ENCODE data around the gene CHRNA5.

- TF ChIP-seq POLR2AphosphoS5 (IDR thresholded peaks at IDR 0.05; ENCODE audit: low read depth, low read length) = no peak
- no peak for TF ChIP-seq SIN3A (IDR thresholded peaks at IDR 0.05; ENCODE audit: borderline replicate concordance, insufficient read depth, low read length)
- TF ChIP-seq, protein P1, sequence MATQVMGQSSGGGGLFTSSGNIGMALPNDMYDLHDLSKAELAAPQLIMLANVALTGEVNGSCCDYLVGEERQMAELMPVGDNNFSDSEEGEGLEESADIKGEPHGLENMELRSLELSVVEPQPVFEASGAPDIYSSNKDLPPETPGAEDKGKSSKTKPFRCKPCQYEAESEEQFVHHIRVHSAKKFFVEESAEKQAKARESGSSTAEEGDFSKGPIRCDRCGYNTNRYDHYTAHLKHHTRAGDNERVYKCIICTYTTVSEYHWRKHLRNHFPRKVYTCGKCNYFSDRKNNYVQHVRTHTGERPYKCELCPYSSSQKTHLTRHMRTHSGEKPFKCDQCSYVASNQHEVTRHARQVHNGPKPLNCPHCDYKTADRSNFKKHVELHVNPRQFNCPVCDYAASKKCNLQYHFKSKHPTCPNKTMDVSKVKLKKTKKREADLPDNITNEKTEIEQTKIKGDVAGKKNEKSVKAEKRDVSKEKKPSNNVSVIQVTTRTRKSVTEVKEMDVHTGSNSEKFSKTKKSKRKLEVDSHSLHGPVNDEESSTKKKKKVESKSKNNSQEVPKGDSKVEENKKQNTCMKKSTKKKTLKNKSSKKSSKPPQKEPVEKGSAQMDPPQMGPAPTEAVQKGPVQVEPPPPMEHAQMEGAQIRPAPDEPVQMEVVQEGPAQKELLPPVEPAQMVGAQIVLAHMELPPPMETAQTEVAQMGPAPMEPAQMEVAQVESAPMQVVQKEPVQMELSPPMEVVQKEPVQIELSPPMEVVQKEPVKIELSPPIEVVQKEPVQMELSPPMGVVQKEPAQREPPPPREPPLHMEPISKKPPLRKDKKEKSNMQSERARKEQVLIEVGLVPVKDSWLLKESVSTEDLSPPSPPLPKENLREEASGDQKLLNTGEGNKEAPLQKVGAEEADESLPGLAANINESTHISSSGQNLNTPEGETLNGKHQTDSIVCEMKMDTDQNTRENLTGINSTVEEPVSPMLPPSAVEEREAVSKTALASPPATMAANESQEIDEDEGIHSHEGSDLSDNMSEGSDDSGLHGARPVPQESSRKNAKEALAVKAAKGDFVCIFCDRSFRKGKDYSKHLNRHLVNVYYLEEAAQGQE (IDR thresholded peaks at IDR 0.05; ENCODE audit: insufficient read depth in 1 of 2, low read depth in 2 of 2, low read length in 2 of 2) = no peak
- no peak for TF ChIP-seq TAF1 (IDR thresholded peaks at IDR 0.05; ENCODE audit: borderline replicate concordance, insufficient read depth, low read length)
- no peak for TF ChIP-seq FOXP2 (optimal IDR thresholded peaks at IDR 0.05; ENCODE audit: borderline replicate concordance, extremely low read depth, extremely low read length, insufficient read depth)
Measured at GRCh38 chr15:78603467-78603866, 38.1 kb downstream of the CHRNA5 start.
